Lower lobe of right lung (tissue), 2 donors: ENCODE measurements around the gene PTPRM. TPM values are rescaled to one million over a fixed set of nuclear protein-coding genes. Genes with fewer than 3 reads are reported as not detected.

Source experiments
- ATAC-seq, 2 donors: fragments of 200-7000 bp; cut with Tn5 transposase; one replicate each; pipeline ENCODE4 v1.9.1; 2020 to 2022; ENCODE audit warnings: mild to moderate bottlenecking in 2 of 2, moderate library complexity in 2 of 2
- DNase-seq: peaks from one replicate; pipeline ENCODE4 v3.0.0-alpha.2; 2020
- H3K27ac ChIP-seq: fragments of 200-600 bp; one replicate; pipeline ENCODE4 v1.8.0; 2022
- H3K27me3 ChIP-seq: fragments of 200-600 bp; one replicate; pipeline ENCODE4 v1.8.0; 2022; ENCODE audit warnings: low read depth
- H3K36me3 ChIP-seq: fragments of 200-600 bp; one replicate; pipeline ENCODE4 v1.8.0; 2022; ENCODE audit warnings: mild to moderate bottlenecking
- H3K4me1 ChIP-seq: fragments of 200-600 bp; one replicate; pipeline ENCODE4 v1.8.0; 2022
- H3K4me3 ChIP-seq: fragments of 200-600 bp; one replicate; pipeline ENCODE4 v1.8.0; 2022; ENCODE audit warnings: mild to moderate bottlenecking
- H3K9me3 ChIP-seq: fragments of 200-600 bp; one replicate; pipeline ENCODE4 v1.8.0; 2022
- CTCF ChIP-seq: fragments of 200-600 bp; IDR thresholded peaks from one replicate; pipeline ENCODE4 v1.8.0; 2022; ENCODE audit warnings: antibody characterized with exemption, mild to moderate bottlenecking
- intact Hi-C: fragments of 100-400 bp; cut with DNase I; formaldehyde crosslinking; loops from one replicate; pipeline ENCODE4 v1.11.0; 2022
- total RNA-seq: library from RNA; stranded (reverse); fragmentation: NEBNext Ultra II Directional; extraction: Animal tissue kit (Norgen Biotek cat#: 25700); gene quantifications from one replicate; pipeline ENCODE4 v1.2.1, GENCODE V29; 2021
- donor health status: DM: no; HTN: yes; CAD: no; lungs with severe emphysema.

Gene PTPRM
- total RNA-seq, 1 donor from 2014 or later: 85.2 TPM

- no peak for DNase-seq
- TF ChIP-seq CTCF: no peak
- Histone ChIP-seq H3K27me3 (no peaks in the 10 kb centered on the region), H3K27ac (no peak overlapping the region), H3K4me1 (no peaks in the 10 kb centered on the region), H3K4me3 (no peak overlapping the region), H3K9me3 (no peaks in the 10 kb centered on the region), H3K36me3 (no peaks in the 10 kb centered on the region)
- intact Hi-C loops: no loop called here
- ATAC-seq: no peak
Observed at GRCh38 chr18:8358033-8358765, 791.1 kb downstream of the PTPRM start.

- H3K4me3 ChIP-seq: no peak overlapping the region
- H3K27me3 ChIP-seq: no peaks in the 10 kb centered on the region
- intact Hi-C loops: no loop called here
- no peaks in the 10 kb centered on the region for H3K4me1 ChIP-seq
- H3K36me3 ChIP-seq: no peaks in the 10 kb centered on the region
- no peak for TF ChIP-seq CTCF
- H3K27ac ChIP-seq: no peak overlapping the region
- DNase-seq: no peak
- no peak for ATAC-seq
- H3K9me3 ChIP-seq: no peaks in the 10 kb centered on the region
Observed at GRCh38 chr18:8359076-8359475, 792.0 kb downstream of the PTPRM start.

- H3K27me3 ChIP-seq: no peaks in the 10 kb centered on the region
- H3K4me1 ChIP-seq: no peaks in the 10 kb centered on the region
- no peak for DNase-seq
- no peaks in the 10 kb centered on the region for H3K9me3 ChIP-seq
- no peak for ATAC-seq
- intact Hi-C loops: no loop called here
- no peaks in the 10 kb centered on the region for H3K36me3 ChIP-seq
- no peak overlapping the region for H3K4me3 ChIP-seq
- H3K27ac ChIP-seq: no peak overlapping the region
- TF ChIP-seq CTCF: no peak
Observed at GRCh38 chr18:8359481-8359880, 792.4 kb downstream of the PTPRM start.

GRCh38 chr18:8361941-8362471, 794.9 kb downstream of the PTPRM start:
- intact Hi-C loops: no loop called here
- no peak for DNase-seq
- no peak for TF ChIP-seq CTCF
- H3K27me3 ChIP-seq: no peaks in the 10 kb centered on the region
- H3K36me3 ChIP-seq: no peaks in the 10 kb centered on the region
- no peaks in the 10 kb centered on the region for H3K9me3 ChIP-seq
- H3K4me1 ChIP-seq: peaks cover 4% of the 10 kb centered on the region
- ATAC-seq: no peak
- H3K27ac ChIP-seq: no peak overlapping the region
- no peak overlapping the region for H3K4me3 ChIP-seq

GRCh38 chr18:8362863-8363262, 795.7 kb downstream of the PTPRM start:
- no peak overlapping the region for H3K27ac ChIP-seq
- TF ChIP-seq CTCF: no peak
- ATAC-seq (no peak), DNase-seq (no peak)
- H3K27me3 ChIP-seq: no peaks in the 10 kb centered on the region
- no peak overlapping the region for H3K4me3 ChIP-seq
- intact Hi-C loops: no loop called here
- H3K4me1 ChIP-seq: peaks cover 5% of the 10 kb centered on the region
- H3K36me3 ChIP-seq: no peaks in the 10 kb centered on the region
- no peaks in the 10 kb centered on the region for H3K9me3 ChIP-seq
